Thyroid gland (tissue), 4 donors: Measurements from ENCODE around the gene STRIT1. TPM values are rescaled to one million over a fixed set of nuclear protein-coding genes. Genes with fewer than 3 reads are reported as not detected.

ENCODE experiments used
- DNase-seq, 2 donors: peaks; one replicate each; pipeline ENCODE4 v3.0.0-alpha.2; 2019
- H3K27ac ChIP-seq, 3 donors: fragments of 200-600 bp; sonication (generic); 1 replicate in 2 of 3; 2 replicates in 1 of 3; pipeline ENCODE4 v1.5.1; 2016 to 2019; ENCODE audit warnings: mild to moderate bottlenecking in 1 of 3, moderate library complexity in 1 of 3
- H3K27me3 ChIP-seq: fragments of 200-600 bp; sonication (generic); one replicate; pipeline ENCODE4 v1.5.1; 2019
- H3K36me3 ChIP-seq, 2 donors: fragments of 200-600 bp; sonication (generic); one replicate each; pipeline ENCODE4 v1.5.1; 2016 to 2019
- H3K4me1 ChIP-seq, 2 donors: fragments of 200-600 bp; sonication (generic); one replicate each; pipeline ENCODE4 v1.5.1; 2017 to 2019
- H3K4me3 ChIP-seq, 3 donors: fragments of 200-600 bp; sonication (generic); replicated peaks in 1 of 3; 1 replicate in 2 of 3; 2 replicates in 1 of 3; pipeline ENCODE4 v1.5.1; 2016; ENCODE audit warnings: mild to moderate bottlenecking in 1 of 3
- H3K9me3 ChIP-seq: fragments of 200-600 bp; sonication (generic); one replicate; pipeline ENCODE4 v1.5.1; 2017
- CTCF ChIP-seq, 6 experiments: fragments of 200-600 bp in 3 of 6; fragments of 450-650 bp in 3 of 6; sonication (generic) in 3 of 6; IDR thresholded peaks; one replicate each; pipeline ENCODE4 v1.5.1; 2016 to 2019; ENCODE audit warnings: antibody characterized with exemption in 6 of 6, mild to moderate bottlenecking in 2 of 6, inconsistent platforms in 1 of 6, moderate library complexity in 1 of 6
- POLR2A ChIP-seq, 2 donors: fragments of 450-650 bp; IDR thresholded peaks; one replicate each; pipeline ENCODE4 v1.6.1; 2017; ENCODE audit warnings: antibody characterized with exemption in 2 of 2, mild to moderate bottlenecking in 2 of 2, moderate library complexity in 1 of 2
- WGBS, 2 donors: methylation state at CpG; one replicate each; pipeline ENCODE4 v1.1.5; 2017; 5-methylcytosine and 5-hydroxymethylcytosine counted together
- intact Hi-C: fragments of 100-400 bp; cut with DNase I; formaldehyde crosslinking; loops from one replicate; pipeline ENCODE4 v1.15.1; 2023
- total RNA-seq, 4 donors: library from RNA; depleted of rRNA; stranded (reverse); fragments of >200 nt; gene quantifications; one replicate each; pipeline ENCODE4 v1.2.3, GENCODE V29; 2016

The STRIT1 gene
- total RNA-seq, 4 donors from 2014 or later: not detected

GRCh38 chr3:155334215-155334913 lies 40.9 kb upstream of the STRIT1 start:
- Histone ChIP-seq H3K4me3 (no peak overlapping the region), H3K4me1 (no peaks in the 10 kb centered on the region), H3K27ac (no peak overlapping the region), H3K36me3 (no peaks in the 10 kb centered on the region), H3K9me3 (no peaks in the 10 kb centered on the region), H3K27me3 (no peaks in the 10 kb centered on the region)
- no peak for DNase-seq
- intact Hi-C loops: no loop called here
- TF ChIP-seq POLR2A (IDR thresholded peaks at IDR 0.05): no peak
- TF ChIP-seq CTCF (IDR thresholded peaks at IDR 0.05): no peak
- 80 to 84% methylated on average over 3 of the region's 3 CpGs for WGBS, 2 donors

DNA sequence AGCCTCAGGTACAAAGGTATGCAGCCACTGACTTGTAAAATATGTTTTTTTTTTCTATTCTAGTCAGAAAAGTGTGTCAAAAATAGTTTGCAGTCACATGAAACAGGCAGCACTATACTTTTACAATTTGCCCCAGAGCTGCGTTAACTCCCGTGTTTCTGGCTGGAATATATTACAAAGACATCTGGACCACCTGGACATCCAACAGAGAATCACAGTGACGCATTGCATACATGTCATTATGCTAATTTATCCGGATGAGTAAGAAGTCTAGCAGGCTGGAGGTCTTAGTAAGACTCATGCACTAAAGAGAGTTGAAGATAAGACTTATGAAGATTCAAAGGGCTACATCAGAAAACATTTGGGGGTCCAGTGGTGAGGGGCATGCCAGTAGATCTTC lies 39.2 kb upstream of the STRIT1 start:
- Histone ChIP-seq H3K36me3 (no peaks in the 10 kb centered on the region), H3K4me1 (no peaks in the 10 kb centered on the region), H3K27ac (no peak overlapping the region), H3K27me3 (no peaks in the 10 kb centered on the region), H3K9me3 (no peaks in the 10 kb centered on the region), H3K4me3 (no peak overlapping the region)
- intact Hi-C loops: no loop called here
- no peak for TF ChIP-seq CTCF (IDR thresholded peaks at IDR 0.05)
- no peak for TF ChIP-seq POLR2A (IDR thresholded peaks at IDR 0.05)
- WGBS, 2 donors: 77 to 81% methylated on average over 4 of the region's 4 CpGs
- no peak for DNase-seq

DNA sequence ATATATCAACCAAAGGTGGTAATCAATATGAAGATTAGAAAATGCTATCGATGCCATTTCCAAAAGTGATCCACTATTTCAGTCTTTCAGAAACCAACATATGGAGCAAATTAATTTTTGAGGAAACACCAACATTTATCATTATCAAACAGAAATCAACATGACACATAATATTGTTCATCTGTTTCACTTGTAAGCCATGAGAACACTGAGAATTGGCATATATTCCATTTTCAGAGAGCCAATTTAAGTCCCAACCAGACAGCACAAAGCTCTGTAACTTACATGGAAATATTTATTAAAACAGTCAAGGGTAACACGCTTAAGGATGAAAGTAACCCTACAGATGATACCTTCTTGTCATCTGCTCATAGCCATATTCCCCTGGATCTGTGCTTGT lies 37.6 kb upstream of the STRIT1 start:
- intact Hi-C loops: no loop called here
- no peak for DNase-seq
- no peak overlapping the region for H3K27ac ChIP-seq
- no peaks in the 10 kb centered on the region for H3K36me3 ChIP-seq
- H3K9me3 ChIP-seq: no peaks in the 10 kb centered on the region
- 93 to 95% methylated on average over 2 of the region's 2 CpGs for WGBS, 2 donors
- H3K27me3 ChIP-seq: no peaks in the 10 kb centered on the region
- TF ChIP-seq CTCF (IDR thresholded peaks at IDR 0.05): no peak
- no peak for TF ChIP-seq POLR2A (IDR thresholded peaks at IDR 0.05)
- H3K4me3 ChIP-seq: no peak overlapping the region
- no peaks in the 10 kb centered on the region for H3K4me1 ChIP-seq

GRCh38 chr3:155330370-155330769 lies 36.9 kb upstream of the STRIT1 start:
- H3K9me3 ChIP-seq: no peaks in the 10 kb centered on the region
- no peak for DNase-seq
- intact Hi-C loops: no loop called here
- H3K27me3 ChIP-seq: no peaks in the 10 kb centered on the region
- no peak overlapping the region for H3K27ac ChIP-seq
- TF ChIP-seq CTCF (IDR thresholded peaks at IDR 0.05): no peak
- TF ChIP-seq POLR2A (IDR thresholded peaks at IDR 0.05): no peak
- no peaks in the 10 kb centered on the region for H3K4me1 ChIP-seq
- H3K36me3 ChIP-seq: no peaks in the 10 kb centered on the region
- no peak overlapping the region for H3K4me3 ChIP-seq

- WGBS, 2 donors: 94 to 95% methylated on average over 6 of the region's 6 CpGs
- intact Hi-C loops: loop anchor here (10.0 kb wide), 1 partner anchor 995 kb away; no protein-coding TSS in a partner anchor
These were observed 36.1 kb upstream of the STRIT1 start for GRCh38 chr3:155329513-155330048.

More at GRCh38 chr3:155329513-155330048, 36.1 kb upstream of the STRIT1 start:
- no peak for DNase-seq
- Histone ChIP-seq H3K4me3 (no peak overlapping the region), H3K9me3 (no peaks in the 10 kb centered on the region), H3K4me1 (no peaks in the 10 kb centered on the region), H3K36me3 (no peaks in the 10 kb centered on the region), H3K27ac (no peak overlapping the region), H3K27me3 (no peaks in the 10 kb centered on the region)
- no peak for TF ChIP-seq CTCF (IDR thresholded peaks at IDR 0.05)
- no peak for TF ChIP-seq POLR2A (IDR thresholded peaks at IDR 0.05)
